H9 (cell line): ENCODE measurements around the gene SLC15A3. TPM values are rescaled to one million over a fixed set of nuclear protein-coding genes. Genes with fewer than 3 reads are reported as not detected.

ENCODE experiments used
- DNase-seq: peaks from one replicate; pipeline ENCODE4 v3.0.0-alpha.2; 2017
- H2AFZ ChIP-seq: one replicate; pipeline ENCODE4 v1.6.1; 2013; ENCODE audit warnings: mild to moderate bottlenecking, low read length, control low read depth, moderate library complexity
- H2AK5ac ChIP-seq: 2 replicates; pipeline ENCODE4 v1.6.1; 2013; ENCODE audit warnings: low read length, control low read depth, mixed read lengths; ENCODE audit not compliant: insufficient read length
- H2BK120ac ChIP-seq: one replicate; pipeline ENCODE4 v1.6.1; 2013; ENCODE audit warnings: low read depth, mild to moderate bottlenecking, low read length, control low read depth, inconsistent platforms; ENCODE audit not compliant: poor library complexity, severe bottlenecking
- H2BK12ac ChIP-seq: 2 replicates; pipeline ENCODE4 v1.6.1; 2013; ENCODE audit warnings: low read length, control low read depth, mixed read lengths, low read depth; ENCODE audit not compliant: insufficient read length
- H2BK15ac ChIP-seq: 2 replicates; pipeline ENCODE4 v1.6.1; 2013; ENCODE audit warnings: low read depth, low read length, control low read depth
- H2BK20ac ChIP-seq: one replicate; pipeline ENCODE4 v1.6.1; 2013; ENCODE audit warnings: low read depth, mild to moderate bottlenecking, low read length, control low read depth, inconsistent platforms; ENCODE audit not compliant: poor library complexity, severe bottlenecking
- H2BK5ac ChIP-seq: 2 replicates; pipeline ENCODE4 v1.6.1; 2013; ENCODE audit warnings: low read length, control low read depth, mixed read lengths; ENCODE audit not compliant: insufficient read length
- H3K14ac ChIP-seq: 2 replicates; pipeline ENCODE4 v1.6.1; 2013; ENCODE audit warnings: low read length, control low read depth; ENCODE audit not compliant: insufficient read depth
- H3K18ac ChIP-seq: 2 replicates; pipeline ENCODE4 v1.6.1; 2013; ENCODE audit warnings: low read depth, mild to moderate bottlenecking, mixed read lengths, low read length, control low read depth; ENCODE audit not compliant: insufficient read length
- H3K23ac ChIP-seq: 2 replicates; pipeline ENCODE4 v1.6.1; 2013; ENCODE audit warnings: low read length, control low read depth, mixed read lengths, low read depth; ENCODE audit not compliant: insufficient read length
- H3K23me2 ChIP-seq: 2 replicates; pipeline ENCODE4 v1.6.1; 2013; ENCODE audit warnings: low read depth, mild to moderate bottlenecking, mixed read lengths, low read length, control low read depth; ENCODE audit not compliant: insufficient read length, poor library complexity, severe bottlenecking
- H3K27ac ChIP-seq: 2 replicates; pipeline ENCODE4 v1.5.1; 2013; ENCODE audit warnings: low read length, control low read depth, mixed read lengths, low read depth; ENCODE audit not compliant: insufficient read length
- H3K27me3 ChIP-seq: 2 replicates; pipeline ENCODE4 v1.6.1; 2013; ENCODE audit warnings: low read length, control low read depth, inconsistent platforms; ENCODE audit not compliant: insufficient read depth
- H3K4ac ChIP-seq: 2 replicates; pipeline ENCODE4 v1.6.1; 2013; ENCODE audit warnings: low read depth, mild to moderate bottlenecking, control low read depth, inconsistent platforms, low read length, moderate library complexity
- H3K4me1 ChIP-seq: 2 replicates; pipeline ENCODE4 v1.6.1; 2013; ENCODE audit warnings: low read length, control low read depth, inconsistent platforms; ENCODE audit not compliant: insufficient read depth
- H3K4me2 ChIP-seq: 2 replicates; pipeline ENCODE4 v1.6.1; 2013; ENCODE audit warnings: low read length, control low read depth, mixed read lengths; ENCODE audit not compliant: insufficient read length, insufficient read depth
- H3K56ac ChIP-seq: 2 replicates; pipeline ENCODE4 v1.6.1; 2013; ENCODE audit warnings: low read depth, mild to moderate bottlenecking, mixed read lengths, low read length, control low read depth; ENCODE audit not compliant: insufficient read length
- H3K79me1 ChIP-seq: 2 replicates; pipeline ENCODE4 v1.6.1; 2013; ENCODE audit warnings: low read depth, mild to moderate bottlenecking, moderate library complexity, low read length, control low read depth, inconsistent platforms; ENCODE audit not compliant: insufficient read depth, poor library complexity, severe bottlenecking
- H3K79me2 ChIP-seq: 2 replicates; pipeline ENCODE4 v1.6.1; 2013; ENCODE audit warnings: low read length, control low read depth, inconsistent platforms; ENCODE audit not compliant: insufficient read depth
- H3K9ac ChIP-seq: 2 replicates; pipeline ENCODE4 v1.6.1; 2013; ENCODE audit warnings: low read length, control low read depth, mixed read lengths; ENCODE audit not compliant: insufficient read length; ENCODE audit errors: extremely low read depth
- H3K9me3 ChIP-seq: one replicate; pipeline ENCODE4 v1.6.1; 2013; ENCODE audit warnings: low read depth, low read length, inconsistent platforms; ENCODE audit not compliant: control insufficient read depth
- H3T11ph ChIP-seq: one replicate; pipeline ENCODE4 v1.6.1; 2013; ENCODE audit warnings: mild to moderate bottlenecking, low read length, control low read depth, inconsistent platforms
- H4K20me1 ChIP-seq: one replicate; pipeline ENCODE4 v1.6.1; 2013; ENCODE audit not compliant: control insufficient read depth, insufficient read length, insufficient read depth
- H4K5ac ChIP-seq: 2 replicates; pipeline ENCODE4 v1.6.1; 2013; ENCODE audit warnings: low read depth, mild to moderate bottlenecking, mixed read lengths, low read length, control low read depth; ENCODE audit not compliant: insufficient read length
- H4K8ac ChIP-seq: replicated peaks from 2 replicates; pipeline ENCODE4 v1.6.1; 2013; ENCODE audit warnings: low read length, control low read depth, mixed read lengths, low read depth; ENCODE audit not compliant: insufficient read length
- H4K91ac ChIP-seq: 2 replicates; pipeline ENCODE4 v1.6.1; 2013; ENCODE audit warnings: low read depth, mild to moderate bottlenecking, moderate library complexity, mixed read lengths, low read length, control low read depth; ENCODE audit not compliant: insufficient read length
- H3K27ac Mint-ChIP-seq, 3 experiments: 2 replicates in 2 of 3; 3 replicates in 1 of 3; pipeline ENCODE4 v1.8.0; 2020 to 2021; ENCODE audit warnings: mixed read lengths in 3 of 3, mild to moderate bottlenecking in 1 of 3, moderate library complexity in 1 of 3
- H3K27me3 Mint-ChIP-seq: 2 replicates; pipeline ENCODE4 v1.8.0; 2021; ENCODE audit warnings: low read depth, mild to moderate bottlenecking, moderate library complexity, mixed read lengths
- H3K36me3 Mint-ChIP-seq, 3 experiments: 2 replicates in 2 of 3; 3 replicates in 1 of 3; pipeline ENCODE4 v1.8.0; 2020 to 2021; ENCODE audit warnings: low read depth in 3 of 3, mixed read lengths in 3 of 3; ENCODE audit not compliant: insufficient read depth in 1 of 3
- H3K4me1 Mint-ChIP-seq, 2 experiments: 2 replicates each; pipeline ENCODE4 v1.8.0; 2020; ENCODE audit warnings: mixed read lengths in 2 of 2
- H3K4me3 Mint-ChIP-seq, 2 experiments: 2 replicates in 1 of 2; 3 replicates in 1 of 2; pipeline ENCODE4 v1.8.0; 2020 to 2021; ENCODE audit warnings: mild to moderate bottlenecking in 2 of 2, mixed read lengths in 2 of 2, moderate library complexity in 1 of 2
- H3K9me3 Mint-ChIP-seq, 2 experiments: 2 replicates in 1 of 2; 3 replicates in 1 of 2; pipeline ENCODE4 v1.8.0; 2020; ENCODE audit warnings: mild to moderate bottlenecking in 2 of 2, mixed read lengths in 2 of 2, moderate library complexity in 1 of 2
- WGBS: extraction: QIAGEN DNeasy Blood & Tissue Kit; methylation state at CpG from one replicate; pipeline ENCODE4 v1.1.7; 2013; ENCODE audit warnings: missing lambda C conversion rate, low lambda C conversion rate, mixed read lengths; ENCODE audit not compliant: insufficient read length; ENCODE audit errors: extremely low coverage; 5-methylcytosine and 5-hydroxymethylcytosine counted together
- total RNA-seq: library from RNA; stranded (reverse); gene quantifications from 2 replicates; pipeline ENCODE4 v1.2.1, GENCODE V29; 2021
- TF ChIP-seq, protein P1 (sequence below): fragments of 200-600 bp; sonication (generic); conservative IDR thresholded peaks from 3 replicates; pipeline ENCODE4 v1.8.0; 2021; ENCODE audit warnings: antibody characterized with exemption, mild to moderate bottlenecking

SLC15A3 gene
- total RNA-seq, 1 experiment from 2014 or later: 7.0 TPM

DNA sequence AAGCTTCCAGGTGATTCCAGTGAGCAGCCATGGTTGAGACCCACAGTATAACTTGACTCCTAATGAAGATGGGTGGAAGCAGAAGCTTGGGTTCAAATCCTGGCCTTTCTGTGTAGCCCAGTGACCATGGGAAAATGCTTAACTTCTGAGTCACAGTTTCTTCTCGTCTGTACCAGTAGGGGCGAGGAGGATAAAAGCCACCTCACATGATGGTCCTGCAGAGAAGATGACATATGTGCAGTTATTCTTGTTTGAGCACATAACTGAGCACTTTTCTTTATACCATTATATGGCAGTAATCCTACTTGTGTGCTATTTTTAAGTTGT is 33.1 kb downstream of the SLC15A3 start:
- H3K18ac ChIP-seq: no peak overlapping the region
- no peak overlapping the region for H3K4ac ChIP-seq
- H2BK12ac ChIP-seq: no peak overlapping the region
- H2BK120ac ChIP-seq: no peak overlapping the region
- no peaks in the 10 kb centered on the region for H3K27me3 ChIP-seq
- Mint-ChIP-seq H3K36me3 (peaks cover 15 to 44% (median 23%) of the 10 kb centered on the region in 3 experiments), H3K4me1 (peaks cover 31% of the 10 kb centered on the region in 2 experiments), H3K27ac (no peak overlapping the region), H3K4me3 (no peak overlapping the region), H3K27me3 (peaks cover 1% of the 10 kb centered on the region; the same call in 1 of the 2 replicates), H3K9me3 (no peaks in the 10 kb centered on the region; a peak in 1 of 5 replicates)
- peaks cover 2% of the 10 kb centered on the region for H3K4me1 ChIP-seq
- H3K9me3 ChIP-seq: no peaks in the 10 kb centered on the region
- H2BK20ac ChIP-seq: no peak overlapping the region
- H3K79me1 ChIP-seq: no peaks in the 10 kb centered on the region
- no peak overlapping the region for H3K23ac ChIP-seq
- H3K9ac ChIP-seq: no peak overlapping the region
- no peak overlapping the region for H4K8ac ChIP-seq
- H3K23me2 ChIP-seq: peaks cover 17% of the 10 kb centered on the region
- H3K27ac ChIP-seq: no peak overlapping the region
- no peak overlapping the region for H2BK5ac ChIP-seq
- H2AK5ac ChIP-seq: no peak overlapping the region
- WGBS: no CpG with 5 or more reads among the region's 2 CpGs
- no peak overlapping the region for H3T11ph ChIP-seq
- H2BK15ac ChIP-seq: no peak overlapping the region
- H4K91ac ChIP-seq: no peak overlapping the region
- no peaks in the 10 kb centered on the region; the same call in 1 of the 2 replicates for H3K79me2 ChIP-seq
- H4K20me1 ChIP-seq: no peaks in the 10 kb centered on the region
- H4K5ac ChIP-seq: no peak overlapping the region
- no peak overlapping the region for H3K4me2 ChIP-seq
- no peak overlapping the region for H3K56ac ChIP-seq
- DNase-seq: no peak
- TF ChIP-seq, protein P1, sequence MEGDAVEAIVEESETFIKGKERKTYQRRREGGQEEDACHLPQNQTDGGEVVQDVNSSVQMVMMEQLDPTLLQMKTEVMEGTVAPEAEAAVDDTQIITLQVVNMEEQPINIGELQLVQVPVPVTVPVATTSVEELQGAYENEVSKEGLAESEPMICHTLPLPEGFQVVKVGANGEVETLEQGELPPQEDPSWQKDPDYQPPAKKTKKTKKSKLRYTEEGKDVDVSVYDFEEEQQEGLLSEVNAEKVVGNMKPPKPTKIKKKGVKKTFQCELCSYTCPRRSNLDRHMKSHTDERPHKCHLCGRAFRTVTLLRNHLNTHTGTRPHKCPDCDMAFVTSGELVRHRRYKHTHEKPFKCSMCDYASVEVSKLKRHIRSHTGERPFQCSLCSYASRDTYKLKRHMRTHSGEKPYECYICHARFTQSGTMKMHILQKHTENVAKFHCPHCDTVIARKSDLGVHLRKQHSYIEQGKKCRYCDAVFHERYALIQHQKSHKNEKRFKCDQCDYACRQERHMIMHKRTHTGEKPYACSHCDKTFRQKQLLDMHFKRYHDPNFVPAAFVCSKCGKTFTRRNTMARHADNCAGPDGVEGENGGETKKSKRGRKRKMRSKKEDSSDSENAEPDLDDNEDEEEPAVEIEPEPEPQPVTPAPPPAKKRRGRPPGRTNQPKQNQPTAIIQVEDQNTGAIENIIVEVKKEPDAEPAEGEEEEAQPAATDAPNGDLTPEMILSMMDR: no peak
- H2AFZ ChIP-seq: no peak overlapping the region
- H3K14ac ChIP-seq: no peak overlapping the region
